Activated CD4-positive, alpha-beta T cell treated with anti-CD3 and anti-CD28 coated beads, Interleukin-2, Interleukin-6, amounts not matched to agents 100 ng/mL and 50 ng/mL, durations not matched to agents 16 hours and 8 hours (primary cell): ENCODE data around the gene STX12.
A peak's percentile ranks its signal among the peaks of the same experiment; 100 is the strongest.
"Not testable (repeated sequence)": the region's sequence is repeated elsewhere in the genome, so short reads cannot be mapped to it uniquely, and the experiment has no call there.

Experiments
- DNase-seq: peaks from one replicate; pipeline ENCODE4 v3.0.0-alpha.2; 2020

Gene STX12

DNA sequence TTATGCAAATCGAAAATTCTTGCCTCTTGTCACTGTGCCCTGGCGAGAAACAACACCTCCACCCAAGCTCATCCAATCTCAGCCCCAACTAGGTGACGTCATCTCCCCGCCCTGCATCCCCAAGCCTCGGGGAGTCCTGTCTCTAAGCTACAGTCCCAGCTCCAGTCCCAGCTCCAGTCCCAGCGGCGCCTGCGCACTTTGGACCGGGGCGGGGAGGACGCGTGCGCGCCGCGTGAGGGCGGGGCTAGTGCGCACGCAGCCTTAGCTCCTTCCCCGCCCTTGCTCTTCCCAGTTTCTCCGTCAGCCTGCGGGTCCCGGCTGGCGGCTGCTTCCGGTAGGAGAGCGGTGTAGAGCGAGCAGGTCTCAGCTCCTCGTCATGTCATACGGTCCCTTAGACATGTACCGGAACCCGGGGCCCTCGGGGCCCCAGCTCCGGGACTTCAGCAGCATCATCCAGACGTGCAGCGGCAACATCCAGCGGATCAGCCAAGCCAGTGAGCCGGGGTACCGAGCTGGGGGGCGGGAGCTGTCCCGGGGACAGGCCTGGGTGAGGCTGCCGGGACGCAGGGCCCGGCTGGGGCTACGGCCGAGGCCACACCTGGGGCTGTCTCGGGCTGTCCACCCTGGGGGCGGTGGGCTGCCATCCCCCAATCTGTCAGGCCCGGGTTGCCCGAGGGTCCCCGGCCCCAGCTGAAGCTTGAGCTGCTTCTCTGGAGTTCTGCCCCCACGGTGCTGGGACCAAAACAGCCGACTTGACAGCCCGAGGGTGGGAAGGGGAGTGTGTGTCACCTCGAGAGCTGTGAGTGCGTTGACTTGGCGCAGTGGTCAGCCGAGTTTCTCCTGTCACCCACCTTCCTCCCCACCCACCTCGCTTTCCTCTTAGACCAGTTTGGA, at the start of gene STX12:
Gene STX12 (plus strand): TSS at position 288 of the 894 bp plus-strand sequence. CDS start 89 bp downstream, at position 377.
- peak; percentile 100 for DNase-seq

GRCh38 chr1:27724961-27725373, 48.1 kb upstream of the STX12 start:
- no peak for DNase-seq

DNA sequence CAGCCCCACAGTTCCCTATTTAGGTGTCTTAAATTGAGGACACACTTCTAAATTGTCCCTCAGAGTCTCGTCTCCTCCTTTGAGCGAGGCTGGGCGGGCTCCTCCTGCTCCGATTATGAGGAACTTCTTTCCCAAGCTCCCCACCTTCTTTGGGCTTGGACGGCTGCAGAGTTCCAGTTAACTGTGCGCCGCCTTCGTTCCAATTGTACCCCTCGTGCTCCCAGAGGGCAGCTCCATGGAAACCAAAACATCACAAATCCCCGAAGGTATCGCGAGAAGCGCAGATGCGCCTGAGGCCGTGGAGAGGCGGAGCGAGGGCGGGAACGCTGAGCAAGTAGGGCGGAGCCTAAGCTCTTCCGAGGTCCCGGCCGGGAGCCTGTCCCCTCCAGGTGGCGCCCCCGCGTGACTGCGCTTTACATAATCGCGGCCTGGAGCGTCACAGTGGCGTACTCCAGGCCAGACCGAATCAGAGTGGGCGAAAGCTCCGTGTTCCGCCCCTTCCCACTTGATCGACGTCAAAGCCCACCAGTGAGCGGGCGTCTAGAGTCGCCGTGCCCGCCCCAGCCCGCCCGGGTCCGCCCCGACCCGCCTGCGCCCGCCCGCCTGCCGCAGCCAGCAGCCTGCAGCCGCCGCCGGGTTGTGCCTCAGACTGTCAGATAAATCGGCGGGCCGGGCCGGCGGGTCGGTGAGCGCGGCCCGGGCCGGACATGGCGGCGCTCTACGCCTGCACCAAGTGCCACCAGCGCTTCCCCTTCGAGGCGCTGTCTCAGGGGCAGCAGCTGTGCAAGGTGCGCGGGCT, 47.4 kb upstream of the STX12 start, which contains the start of gene FAM76A:
Gene FAM76A (plus strand): TSS at position 588 of the 799 bp plus-strand sequence. CDS start 120 bp downstream, at position 708.
- DNase-seq = peak; percentile 100

DNA sequence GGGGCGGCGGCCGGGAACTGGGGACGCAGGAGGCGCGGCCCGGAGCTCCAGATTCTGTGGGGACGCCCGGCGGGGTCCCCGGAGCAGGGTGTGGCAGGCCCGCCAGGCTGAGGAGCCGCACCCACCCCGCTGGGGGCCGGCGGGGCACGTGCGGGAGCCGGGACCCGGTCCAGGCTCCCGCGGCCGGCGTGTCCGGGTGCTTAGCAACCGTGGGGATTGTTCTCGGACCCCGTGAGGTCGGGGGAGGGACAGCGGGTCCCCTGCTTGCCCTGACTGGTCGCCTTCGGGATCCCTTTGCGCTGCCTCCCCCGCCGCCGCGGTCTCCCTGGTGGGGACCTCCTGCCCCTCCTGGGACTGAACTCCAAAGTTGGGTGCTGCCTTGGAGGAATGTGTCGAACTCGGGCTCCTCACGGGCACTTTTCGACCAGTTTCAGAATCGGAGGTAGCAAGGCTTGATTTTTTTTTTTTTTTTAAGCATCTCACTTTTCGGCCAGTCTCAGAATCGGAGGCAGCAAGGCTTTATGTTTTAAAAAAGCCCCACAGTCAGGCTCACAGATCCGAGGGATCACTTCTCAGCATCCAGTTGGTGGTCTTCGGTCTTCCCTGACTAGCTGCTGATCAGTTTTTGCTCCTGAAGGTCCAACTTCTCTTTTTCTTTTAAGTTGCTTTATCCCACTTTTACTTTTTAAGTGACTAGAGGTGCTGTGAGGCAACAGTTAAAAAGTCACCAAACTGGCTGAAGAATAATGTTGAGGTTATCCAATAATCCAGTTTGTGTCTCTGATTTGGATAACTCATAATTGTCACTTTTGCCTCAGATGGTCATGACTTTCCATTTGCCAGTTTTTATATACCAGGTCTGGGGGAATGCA, 46.6 kb upstream of the STX12 start:
- DNase-seq = peak; percentile 55

- DNase-seq = no peak
These were observed 45.9 kb upstream of the STX12 start for GRCh38 chr1:27727126-27727525.

DNA sequence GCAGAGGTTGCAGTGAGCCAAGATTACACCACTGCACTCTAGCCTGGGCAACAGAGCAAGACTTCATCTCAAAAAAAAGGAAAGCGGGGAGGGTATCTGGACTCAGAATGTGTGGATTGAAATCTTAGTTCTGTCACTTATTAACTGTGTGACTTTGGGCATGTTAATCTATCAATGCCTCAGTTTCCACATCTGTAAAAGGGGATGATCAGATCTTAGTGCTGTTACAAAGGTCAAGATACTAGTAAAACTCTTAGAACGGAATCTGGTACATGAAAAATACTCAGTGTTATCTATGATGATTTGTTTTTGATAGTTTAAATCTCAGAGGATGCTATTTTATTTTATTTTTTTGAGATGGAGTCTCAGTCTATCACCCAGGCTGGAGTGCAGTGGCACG, 36.8 kb upstream of the STX12 start:
- no peak for DNase-seq

GRCh38 chr1:27741121-27741520, 31.9 kb upstream of the STX12 start:
- DNase-seq = no peak

- DNase-seq = no peak
These were observed 28.5 kb upstream of the STX12 start for GRCh38 chr1:27744556-27744955.

DNA sequence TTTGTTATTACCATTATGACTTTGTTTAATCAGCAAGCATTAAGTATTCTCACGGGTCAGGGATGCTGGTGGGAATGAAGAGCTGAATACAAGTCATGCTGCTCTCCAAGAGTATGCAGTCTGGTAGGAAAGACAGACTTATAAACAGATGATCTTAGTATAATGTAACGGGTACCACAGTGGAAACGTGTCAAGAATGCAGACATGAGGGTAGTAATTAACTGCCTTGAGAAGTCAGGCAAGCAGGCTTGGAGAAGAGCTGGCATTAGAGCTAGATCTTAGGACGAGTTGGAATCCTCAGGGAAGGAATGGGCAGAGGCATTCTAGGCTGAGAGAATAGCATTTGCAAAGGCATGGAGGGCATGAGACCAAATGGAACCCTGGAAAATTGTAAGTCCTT, 27.6 kb upstream of the STX12 start:
- no peak for DNase-seq

DNA sequence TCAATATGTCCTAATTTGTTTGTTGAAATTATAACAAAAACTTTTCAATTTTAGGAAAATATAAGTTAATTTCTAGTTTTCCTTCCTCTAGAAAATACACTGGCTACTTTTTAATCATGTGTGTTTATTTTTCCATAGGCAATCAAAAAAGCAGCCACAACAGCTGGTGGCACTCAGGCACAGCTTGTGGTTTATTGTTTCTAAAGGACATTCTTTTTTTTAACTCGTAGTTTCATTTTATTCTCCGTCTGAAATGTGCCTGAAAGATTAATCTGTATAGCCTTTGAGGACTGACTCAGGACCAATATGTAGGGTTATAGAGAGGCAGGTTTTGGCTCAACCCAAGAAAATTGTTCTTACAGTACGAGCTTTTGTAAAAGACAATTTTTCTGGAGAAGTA, 20.7 kb upstream of the STX12 start:
- no peak for DNase-seq

GRCh38 chr1:27755286-27755685, 17.7 kb upstream of the STX12 start:
- no peak for DNase-seq

DNA sequence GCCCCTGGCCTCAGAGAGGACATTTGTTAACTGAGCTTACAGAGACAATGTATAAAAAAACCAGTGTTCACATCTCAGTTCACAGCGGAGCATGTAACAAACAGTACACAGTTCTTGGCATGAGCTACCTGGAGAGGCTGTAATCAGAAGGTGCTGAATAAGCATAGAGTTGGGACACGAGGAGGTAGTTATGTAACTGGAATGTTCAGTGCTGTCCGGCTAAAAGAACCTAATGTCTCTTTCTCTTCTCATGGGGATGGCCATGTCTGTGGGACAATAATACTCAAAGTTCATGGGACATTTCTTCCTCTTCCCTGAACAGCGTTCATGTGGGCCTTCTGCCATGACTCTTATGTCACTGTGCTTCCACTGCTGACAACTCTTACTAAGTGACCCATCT, 17.2 kb upstream of the STX12 start:
- no peak for DNase-seq

DNA sequence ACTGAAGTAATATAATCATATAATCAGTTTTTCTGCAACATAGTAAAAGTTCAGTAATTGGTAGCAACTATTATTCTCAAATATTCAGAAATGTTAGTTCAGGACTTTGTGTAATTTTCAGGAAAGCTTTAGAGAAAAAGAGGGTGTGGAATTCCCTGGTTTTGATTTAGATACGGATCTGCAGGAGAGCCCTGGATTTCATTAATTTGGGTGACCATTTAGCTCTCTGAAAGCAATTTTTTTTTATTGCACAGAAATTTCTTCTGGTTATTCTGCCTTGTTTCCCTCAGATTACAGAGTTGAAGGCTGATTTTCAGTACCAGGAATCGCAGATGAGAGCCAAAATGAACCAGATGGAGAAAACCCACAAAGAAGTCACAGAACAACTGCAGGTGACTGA, 13.8 kb upstream of the STX12 start:
- no peak for DNase-seq

DNA sequence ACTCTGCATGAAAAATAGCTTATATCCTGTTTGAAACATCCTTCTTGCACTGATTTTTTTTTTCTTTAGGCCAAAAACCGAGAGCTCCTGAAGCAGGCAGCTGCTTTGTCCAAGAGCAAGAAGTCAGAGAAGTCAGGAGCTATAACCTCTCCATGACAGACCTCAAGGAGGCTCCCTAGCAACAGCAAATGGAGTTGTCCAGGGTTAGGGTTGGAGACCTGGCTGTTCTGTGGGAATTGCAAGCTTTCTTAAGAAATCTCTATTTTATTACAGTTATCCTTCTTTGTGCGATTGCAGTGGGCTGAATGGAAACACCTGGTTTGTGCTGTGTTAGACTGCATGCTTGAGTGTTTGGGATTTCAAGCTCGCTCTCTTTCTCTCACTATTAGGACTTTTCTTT, 12.6 kb upstream of the STX12 start:
- no peak for DNase-seq

DNA sequence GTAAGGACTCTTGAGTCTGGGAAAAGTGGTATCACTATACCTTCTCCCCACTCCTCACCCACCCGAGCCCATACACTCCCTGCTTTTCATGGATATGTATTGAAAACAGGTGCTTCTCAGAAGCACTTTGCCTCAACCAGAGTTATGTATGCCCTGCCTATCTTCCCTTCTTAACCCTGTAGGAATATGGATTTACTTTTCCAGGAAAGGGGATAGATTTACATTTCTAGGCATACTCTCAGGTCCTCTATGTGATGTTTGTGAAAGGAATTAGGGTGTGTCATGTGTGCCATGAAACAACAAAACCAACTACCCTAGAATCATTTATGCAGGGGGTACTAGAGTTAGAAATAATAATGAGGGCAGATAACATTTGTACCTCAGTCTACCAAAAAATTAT, 11.0 kb upstream of the STX12 start:
- DNase-seq = no peak

DNA sequence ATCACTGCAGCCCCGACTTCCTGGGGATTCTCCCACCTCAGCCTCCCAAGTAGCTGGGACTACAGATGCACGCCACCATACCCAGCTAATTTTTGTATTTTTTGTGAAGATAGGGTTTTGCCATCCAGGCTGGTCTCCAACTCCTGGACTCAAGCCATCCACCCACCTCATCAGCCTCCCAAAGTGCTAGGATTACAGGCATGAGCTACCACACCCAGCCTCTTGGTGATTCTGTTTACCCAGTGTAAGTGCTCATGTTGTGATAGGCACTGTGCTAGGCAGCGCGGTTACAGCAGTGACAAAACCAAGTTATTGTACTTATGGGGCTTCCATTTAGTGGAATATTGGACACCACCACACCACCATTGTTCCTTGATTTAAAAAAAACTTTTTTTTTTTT, 9.7 kb upstream of the STX12 start:
- DNase-seq = no peak

- no peak for DNase-seq
These were observed 2.7 kb upstream of the STX12 start for GRCh38 chr1:27770293-27770830.

- no peak for DNase-seq
These were observed 735 bp upstream of the STX12 start for GRCh38 chr1:27772036-27772931.

DNA sequence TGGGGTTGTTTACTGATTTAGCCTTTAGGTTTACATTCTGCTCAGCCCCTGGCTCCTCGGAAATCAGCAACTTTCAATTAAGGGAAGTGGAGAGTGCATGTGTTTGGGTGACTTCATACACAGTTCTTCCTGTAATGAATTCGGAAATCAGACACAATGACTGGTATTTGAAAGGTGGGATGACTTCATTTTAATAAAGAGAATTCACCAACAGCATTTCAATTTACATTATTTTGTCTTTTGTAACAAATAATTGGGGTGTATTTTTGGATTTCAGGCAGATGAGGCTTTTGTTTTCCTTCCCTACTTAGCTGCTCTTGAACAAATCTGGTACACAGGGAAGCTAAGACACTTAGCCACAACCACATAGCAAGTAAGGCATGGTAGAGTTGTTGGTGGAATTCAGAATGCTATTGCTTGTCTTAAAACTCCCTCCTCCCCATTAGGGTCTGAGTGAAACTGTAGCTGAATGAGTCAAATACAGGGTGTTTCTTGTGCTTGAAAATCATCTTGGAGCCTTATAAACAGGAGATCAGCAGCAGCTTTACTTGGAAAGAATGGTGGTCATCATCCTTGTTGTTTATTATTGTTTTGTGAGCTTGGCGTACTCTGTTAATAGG, 917 bp downstream of the STX12 start:
- peak; percentile 46 for DNase-seq

DNA sequence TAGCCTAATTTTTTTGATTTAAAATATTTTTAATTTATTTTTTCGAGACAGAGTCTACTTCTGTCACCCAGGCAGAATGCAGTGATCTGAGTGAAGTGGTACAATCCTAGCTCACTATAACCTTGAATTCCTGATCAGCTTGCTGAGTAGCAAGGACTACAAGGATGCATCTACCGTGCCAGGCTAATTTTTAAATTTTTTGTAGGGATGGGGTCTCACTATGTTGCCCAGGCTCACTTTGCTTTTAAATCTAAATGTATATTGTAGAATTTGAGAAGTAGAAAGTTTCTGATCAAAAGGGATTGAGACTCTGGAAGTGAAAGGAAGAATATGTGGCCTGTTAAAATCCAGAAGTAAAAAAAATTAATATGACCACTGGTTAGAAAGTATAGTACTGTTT, 1.6 kb downstream of the STX12 start:
- DNase-seq = no peak

GRCh38 chr1:27775336-27775735, 2.3 kb downstream of the STX12 start:
- not testable (repeated sequence) for DNase-seq
